CD14-positive monocyte (primary cell): ENCODE data around the gene SLC30A10. TPM values are rescaled to one million over a fixed set of nuclear protein-coding genes. Genes with fewer than 3 reads are reported as not detected.
"Not testable (repeated sequence)": the region's sequence is repeated elsewhere in the genome, so short reads cannot be mapped to it uniquely, and the experiment has no call there.

Experiments used
- DNase-seq, 3 donors: peaks; one replicate each; pipeline ENCODE4 v3.0.0-alpha.2; 2011 to 2022
- H2AFZ ChIP-seq: 2 replicates; pipeline ENCODE4 v1.6.0; 2012; ENCODE audit warnings: mild to moderate bottlenecking, low read depth, low read length, inconsistent platforms; ENCODE audit not compliant: insufficient read depth, poor library complexity, severe bottlenecking
- H3K27ac ChIP-seq, 2 donors: 1 replicate in 1 of 2; 2 replicates in 1 of 2; pipeline ENCODE4 v1.5.1; 2012 to 2013; ENCODE audit warnings: low read length in 2 of 2, control low read depth in 1 of 2, inconsistent platforms in 1 of 2, low read depth in 1 of 2, mild to moderate bottlenecking in 1 of 2
- H3K27me3 ChIP-seq, 2 donors: one replicate each; pipeline versions ENCODE4 v1.6.0 to v1.6.1; 2011 to 2013; ENCODE audit warnings: low read length in 2 of 2; ENCODE audit not compliant: control insufficient read depth in 2 of 2, insufficient read depth in 2 of 2
- H3K36me3 ChIP-seq, 2 donors: replicated peaks in 1 of 2; 1 replicate in 1 of 2; 2 replicates in 1 of 2; pipeline versions ENCODE4 v1.5.1 to v1.6.1; 2012 to 2013; ENCODE audit warnings: low read length in 2 of 2, control low read depth in 1 of 2, inconsistent platforms in 1 of 2, mild to moderate bottlenecking in 1 of 2; ENCODE audit not compliant: insufficient read depth in 2 of 2, control insufficient read depth in 1 of 2
- H3K4me1 ChIP-seq, 2 donors: 1 replicate in 1 of 2; 2 replicates in 1 of 2; pipeline versions ENCODE4 v1.5.1 to v1.6.1; 2012 to 2013; ENCODE audit warnings: low read length in 2 of 2, control low read depth in 1 of 2, inconsistent platforms in 1 of 2, mild to moderate bottlenecking in 1 of 2, moderate library complexity in 1 of 2; ENCODE audit not compliant: insufficient read depth in 2 of 2, control insufficient read depth in 1 of 2
- H3K4me2 ChIP-seq: replicated peaks from 2 replicates; pipeline ENCODE3; 2012; ENCODE audit warnings: low read length, moderate library complexity, mild to moderate bottlenecking; ENCODE audit not compliant: poor library complexity, severe bottlenecking; ENCODE audit errors: extremely low read depth
- H3K4me3 ChIP-seq, 3 experiments: fragments of 200-600 bp in 1 of 3; sonication (generic) in 1 of 3; replicated peaks in 1 of 3; 1 replicate in 2 of 3; 2 replicates in 1 of 3; pipeline ENCODE4 v1.5.1; 2011 to 2013; ENCODE audit warnings: low read length in 3 of 3, mild to moderate bottlenecking in 3 of 3, control low read depth in 2 of 3, low read depth in 2 of 3, inconsistent platforms in 1 of 3, moderate library complexity in 1 of 3
- H3K79me2 ChIP-seq: 2 replicates; pipeline ENCODE4 v1.6.0; 2012; ENCODE audit warnings: mild to moderate bottlenecking, control low read depth, inconsistent platforms, low read length, moderate library complexity; ENCODE audit not compliant: insufficient read depth
- H3K9ac ChIP-seq: 2 replicates; pipeline ENCODE4 v1.6.0; 2017; ENCODE audit warnings: low read length, mild to moderate bottlenecking; ENCODE audit not compliant: insufficient read depth, poor library complexity, severe bottlenecking
- H3K9me3 ChIP-seq, 2 donors: replicated peaks in 1 of 2; 1 replicate in 1 of 2; 2 replicates in 1 of 2; pipeline versions ENCODE4 v1.5.1 to v1.6.1; 2012 to 2013; ENCODE audit warnings: low read length in 2 of 2, control low read depth in 1 of 2; ENCODE audit not compliant: control insufficient read depth in 1 of 2, insufficient read depth in 1 of 2
- H4K20me1 ChIP-seq: 2 replicates; pipeline ENCODE4 v1.6.0; 2012; ENCODE audit warnings: mild to moderate bottlenecking, low read length, control low read depth, moderate library complexity; ENCODE audit not compliant: insufficient read depth
- H3K27ac Mint-ChIP-seq, 7 donors: one replicate each; pipeline ENCODE4 v1.8.0; 2020; ENCODE audit warnings: mild to moderate bottlenecking in 7 of 7, mixed read lengths in 7 of 7, moderate library complexity in 6 of 7, inconsistent platforms in 2 of 7
- H3K27me3 Mint-ChIP-seq, 3 donors: one replicate each; pipeline ENCODE4 v1.8.0; 2021 to 2022; ENCODE audit warnings: low read depth in 3 of 3, mild to moderate bottlenecking in 3 of 3, mixed read lengths in 3 of 3, moderate library complexity in 3 of 3, inconsistent platforms in 1 of 3
- H3K36me3 Mint-ChIP-seq, 2 donors: one replicate each; pipeline ENCODE4 v1.8.0; 2020; ENCODE audit warnings: mixed read lengths in 2 of 2, inconsistent platforms in 1 of 2, mild to moderate bottlenecking in 1 of 2
- H3K4me1 Mint-ChIP-seq: one replicate; pipeline ENCODE4 v1.8.0; 2020; ENCODE audit warnings: mild to moderate bottlenecking, mixed read lengths
- H3K4me3 Mint-ChIP-seq, 2 donors: one replicate each; pipeline ENCODE4 v1.8.0; 2020; ENCODE audit warnings: mild to moderate bottlenecking in 2 of 2, mixed read lengths in 2 of 2, moderate library complexity in 1 of 2
- H3K9me3 Mint-ChIP-seq, 7 donors: one replicate each; pipeline ENCODE4 v1.8.0; 2020 to 2022; ENCODE audit warnings: mixed read lengths in 7 of 7, mild to moderate bottlenecking in 6 of 7, moderate library complexity in 6 of 7, inconsistent platforms in 2 of 7
- WGBS: methylation state at CpG from one replicate; pipeline ENCODE4 v1.1.5; 2013; ENCODE audit warnings: missing lambda C conversion rate; ENCODE audit not compliant: insufficient coverage; 5-methylcytosine and 5-hydroxymethylcytosine counted together
- intact Hi-C, 2 donors: fragments of 100-400 bp; cut with micrococcal nuclease; formaldehyde crosslinking; loops; one replicate each; pipeline versions ENCODE4 v1.15.0 to v1.15.1; 2023
- polyA plus RNA-seq, 3 donors: library from polyadenylated mRNA; depleted of rRNA in 1 of 3; unstranded in 2 of 3; stranded (reverse) in 1 of 3; fragments of 300-500 nt in 2 of 3; fragments of >200 nt in 1 of 3; fragmentation: Illumina TruSeq in 2 of 3; gene quantifications; 1 replicate in 2 of 3; 2 replicates in 1 of 3; pipeline ENCODE4 v1.2.3, GENCODE V29; 2012 to 2021
- TF ChIP-seq, protein P1 (sequence below): fragments of 200-600 bp; IDR thresholded peaks from one replicate; pipeline ENCODE4 v1.8.0; 2022; ENCODE audit warnings: antibody characterized with exemption, mild to moderate bottlenecking

Gene SLC30A10
- polyA plus RNA-seq, 3 donors = not detected

DNA sequence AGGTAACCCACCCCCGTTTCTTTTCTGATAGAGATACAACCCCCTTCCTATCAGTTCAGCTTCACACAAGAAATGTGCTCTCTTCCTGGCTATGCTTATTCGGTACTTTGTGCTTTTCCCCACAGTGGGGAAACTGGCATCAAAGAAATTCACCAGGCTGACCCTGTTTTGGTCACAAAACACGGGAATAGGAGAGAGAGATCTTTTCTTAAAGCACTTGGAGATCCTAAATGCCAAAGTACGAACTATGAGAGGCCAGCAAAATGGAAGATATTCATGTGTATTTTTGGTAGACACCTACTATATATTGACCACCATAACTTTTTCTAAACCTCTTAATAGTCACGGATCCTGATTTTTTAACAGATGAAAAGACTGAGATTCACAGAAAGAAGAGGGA lies 30.0 kb downstream of the SLC30A10 start:
- H3K27ac Mint-ChIP-seq = no peak overlapping the region
- Histone ChIP-seq H2AFZ (no peak overlapping the region), H3K4me2 (no peak overlapping the region), H3K4me3 (no peak overlapping the region), H3K79me2 (no peaks in the 10 kb centered on the region), H3K36me3 (no peaks in the 10 kb centered on the region), H4K20me1 (no peaks in the 10 kb centered on the region), H3K9ac (no peak overlapping the region), H3K9me3 (no peaks in the 10 kb centered on the region), H3K27me3 (peaks cover 0 to 3% of the 10 kb centered on the region in 2 donors), H3K27ac (no peak overlapping the region), H3K4me1 (no peaks in the 10 kb centered on the region)
- H3K9me3 Mint-ChIP-seq = peaks cover 0 to 5% (median 0%) of the 10 kb centered on the region in 7 donors
- peaks cover 3 to 6% (median 5%) of the 10 kb centered on the region in 3 donors for H3K27me3 Mint-ChIP-seq
- WGBS = 93% methylated on average over 2 of the region's 5 CpGs
- intact Hi-C loops = no loop called here
- H3K36me3 Mint-ChIP-seq = no peaks in the 10 kb centered on the region
- H3K4me3 Mint-ChIP-seq = no peak overlapping the region
- TF ChIP-seq, protein P1, sequence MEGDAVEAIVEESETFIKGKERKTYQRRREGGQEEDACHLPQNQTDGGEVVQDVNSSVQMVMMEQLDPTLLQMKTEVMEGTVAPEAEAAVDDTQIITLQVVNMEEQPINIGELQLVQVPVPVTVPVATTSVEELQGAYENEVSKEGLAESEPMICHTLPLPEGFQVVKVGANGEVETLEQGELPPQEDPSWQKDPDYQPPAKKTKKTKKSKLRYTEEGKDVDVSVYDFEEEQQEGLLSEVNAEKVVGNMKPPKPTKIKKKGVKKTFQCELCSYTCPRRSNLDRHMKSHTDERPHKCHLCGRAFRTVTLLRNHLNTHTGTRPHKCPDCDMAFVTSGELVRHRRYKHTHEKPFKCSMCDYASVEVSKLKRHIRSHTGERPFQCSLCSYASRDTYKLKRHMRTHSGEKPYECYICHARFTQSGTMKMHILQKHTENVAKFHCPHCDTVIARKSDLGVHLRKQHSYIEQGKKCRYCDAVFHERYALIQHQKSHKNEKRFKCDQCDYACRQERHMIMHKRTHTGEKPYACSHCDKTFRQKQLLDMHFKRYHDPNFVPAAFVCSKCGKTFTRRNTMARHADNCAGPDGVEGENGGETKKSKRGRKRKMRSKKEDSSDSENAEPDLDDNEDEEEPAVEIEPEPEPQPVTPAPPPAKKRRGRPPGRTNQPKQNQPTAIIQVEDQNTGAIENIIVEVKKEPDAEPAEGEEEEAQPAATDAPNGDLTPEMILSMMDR = no peak
- peaks cover 2% of the 10 kb centered on the region for H3K4me1 Mint-ChIP-seq
- DNase-seq = no peak

DNA sequence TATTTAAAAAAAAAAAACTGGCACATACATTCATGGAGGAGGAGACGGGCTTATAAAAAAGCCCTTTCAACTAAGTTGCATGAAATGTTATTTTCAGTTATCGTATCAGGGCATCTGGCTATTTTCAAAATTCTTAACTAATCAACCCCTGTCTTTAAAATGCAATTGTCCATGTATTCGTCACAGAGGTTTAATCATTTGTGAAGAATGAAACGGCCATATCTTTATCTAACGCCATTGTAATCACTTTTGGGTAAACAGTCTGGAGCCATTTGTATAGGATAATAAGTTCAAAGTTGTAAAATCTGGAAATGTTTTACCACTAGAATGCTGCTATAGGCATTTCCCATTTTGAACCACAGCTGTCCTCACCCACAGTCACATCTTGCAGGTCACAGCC lies 30.4 kb downstream of the SLC30A10 start:
- H3K4me1 ChIP-seq = no peaks in the 10 kb centered on the region
- TF ChIP-seq, protein P1 = no peak
- Mint-ChIP-seq H3K9me3 (peaks cover 0 to 5% (median 0%) of the 10 kb centered on the region in 7 donors), H3K27ac (no peak overlapping the region), H3K27me3 (peaks cover 3 to 6% (median 5%) of the 10 kb centered on the region in 3 donors), H3K36me3 (no peaks in the 10 kb centered on the region), H3K4me1 (peaks cover 2% of the 10 kb centered on the region), H3K4me3 (no peak overlapping the region)
- H3K79me2 ChIP-seq = no peaks in the 10 kb centered on the region
- H3K36me3 ChIP-seq = no peaks in the 10 kb centered on the region
- H4K20me1 ChIP-seq = no peaks in the 10 kb centered on the region
- no peak overlapping the region for H3K4me3 ChIP-seq
- no peak overlapping the region for H3K27ac ChIP-seq
- no peak overlapping the region for H3K4me2 ChIP-seq
- DNase-seq = no peak
- no peak overlapping the region for H2AFZ ChIP-seq
- intact Hi-C loops = no loop called here
- WGBS = no CpG with 5 or more reads among the region's 5 CpGs
- H3K9ac ChIP-seq = no peak overlapping the region
- no peaks in the 10 kb centered on the region for H3K9me3 ChIP-seq
- peaks cover 0 to 3% of the 10 kb centered on the region in 2 donors for H3K27me3 ChIP-seq

GRCh38 chr1:219892271-219892670 lies 36.1 kb downstream of the SLC30A10 start:
- H2AFZ ChIP-seq, H3K27ac ChIP-seq, H3K79me2 ChIP-seq, H3K4me3 Mint-ChIP-seq, intact Hi-C loops, H3K27ac Mint-ChIP-seq, H3K4me1 ChIP-seq, H3K4me2 ChIP-seq, DNase-seq, H3K27me3 Mint-ChIP-seq, H3K4me1 Mint-ChIP-seq, H3K9me3 ChIP-seq, H3K36me3 Mint-ChIP-seq, H3K27me3 ChIP-seq, H3K36me3 ChIP-seq, H3K4me3 ChIP-seq, H3K9ac ChIP-seq, H4K20me1 ChIP-seq: not testable (repeated sequence)
- peaks cover 2 to 11% (median 5%) of the 10 kb centered on the region in 7 donors for H3K9me3 Mint-ChIP-seq
- WGBS = no CpG with 5 or more reads among the region's 1 CpG
